Gastrocnemius medialis (tissue), 4 donors: ENCODE data around the gene TXNRD2.

ENCODE experiments used
- CTCF ChIP-seq, 5 experiments: fragments of 450-650 bp in 3 of 5; fragments of 200-600 bp in 2 of 5; sonication (generic) in 2 of 5; IDR thresholded peaks in 4 of 5; conservative IDR thresholded peaks in 1 of 5; 1 replicate in 4 of 5; 2 replicates in 1 of 5; pipeline ENCODE4 v1.5.1; 2016 to 2019; ENCODE audit warnings: antibody characterized with exemption in 5 of 5, mild to moderate bottlenecking in 3 of 5, moderate library complexity in 3 of 5
- POLR2A ChIP-seq, 2 donors: fragments of 450-650 bp; IDR thresholded peaks; one replicate each; pipeline ENCODE4 v1.6.1; 2017; ENCODE audit warnings: antibody characterized with exemption in 2 of 2, mild to moderate bottlenecking in 2 of 2, moderate library complexity in 2 of 2

GRCh38 chr22:19927696-19928095 is 13.9 kb downstream of the TXNRD2 start:
- TF ChIP-seq CTCF (IDR thresholded peaks at IDR 0.05 in 4 of 5, conservative IDR thresholded peaks at IDR 0.05 in 1 of 5), result no peak
- no peak for TF ChIP-seq POLR2A (IDR thresholded peaks at IDR 0.05)
